ENCODE measurements around the gene LKAAEAR1. TPM values are rescaled to one million over a fixed set of nuclear protein-coding genes. Genes with fewer than 3 reads are reported as not detected.

LKAAEAR1 gene
- total and polyA plus RNA-seq, 2 of the 13 experiments (the other 11 are each of a cell fraction or from before 2014, with no cell fraction given): not detected

GRCh38 chr20:64056889-64057627 is 27.1 kb downstream of the LKAAEAR1 start (continued):
- no peak for TF ChIP-seq ZFP82 (CRISPR knock-in tag; IDR thresholded peaks at IDR 0.05; ENCODE audit: borderline replicate concordance)
- TF ChIP-seq FOSL2 (CRISPR knock-in tag; IDR thresholded peaks at IDR 0.05): no peak
- TF ChIP-seq TRIM22 (IDR thresholded peaks at IDR 0.05): no peak
- no peak for TF ChIP-seq ATRX (CRISPR knock-in tag; IDR thresholded peaks at IDR 0.05; ENCODE audit: borderline replicate concordance)
- no peak for TF ChIP-seq PAXIP1 (CRISPR knock-in tag; conservative IDR thresholded peaks at IDR 0.05)
- TF ChIP-seq HMGXB3 (CRISPR knock-in tag; IDR thresholded peaks at IDR 0.05; ENCODE audit: borderline replicate concordance): 0 out of 2 replicates have a peak, but pooled peaks have one; percentile 13
- no peak for TF ChIP-seq ZFP1 (CRISPR knock-in tag; IDR thresholded peaks at IDR 0.05)
- TF ChIP-seq POGZ (CRISPR knock-in tag; IDR thresholded peaks at IDR 0.05): no peak; the same call in 1 of the 2 replicates
- no peak for TF ChIP-seq XBP1 (CRISPR knock-in tag; IDR thresholded peaks at IDR 0.05)
- no peak for TF ChIP-seq SMAD3 (CRISPR knock-in tag; IDR thresholded peaks at IDR 0.05)
- no peak for TF ChIP-seq ZXDC (CRISPR knock-in tag; IDR thresholded peaks at IDR 0.05)
- no peak for TF ChIP-seq FIP1L1 (IDR thresholded peaks at IDR 0.05; ENCODE audit: borderline replicate concordance, insufficient read depth, low read depth, low read length)
- TF ChIP-seq PHB2 (IDR thresholded peaks at IDR 0.05; ENCODE audit: partially characterized antibody): no peak
- TF ChIP-seq IRF1 (CRISPR knock-in tag; IDR thresholded peaks at IDR 0.05; ENCODE audit: low read depth): no peak
- no peak for TF ChIP-seq PTBP1 (IDR thresholded peaks at IDR 0.05; ENCODE audit: low read depth, low read length, poor library complexity, severe bottlenecking)

All from HepG2 (cell line).